ENCODE results near the gene LSM14B.
"Not testable (repeated sequence)": the region's sequence is repeated elsewhere in the genome, so short reads cannot be mapped to it uniquely, and the experiment has no call there.

LSM14B gene

DNA sequence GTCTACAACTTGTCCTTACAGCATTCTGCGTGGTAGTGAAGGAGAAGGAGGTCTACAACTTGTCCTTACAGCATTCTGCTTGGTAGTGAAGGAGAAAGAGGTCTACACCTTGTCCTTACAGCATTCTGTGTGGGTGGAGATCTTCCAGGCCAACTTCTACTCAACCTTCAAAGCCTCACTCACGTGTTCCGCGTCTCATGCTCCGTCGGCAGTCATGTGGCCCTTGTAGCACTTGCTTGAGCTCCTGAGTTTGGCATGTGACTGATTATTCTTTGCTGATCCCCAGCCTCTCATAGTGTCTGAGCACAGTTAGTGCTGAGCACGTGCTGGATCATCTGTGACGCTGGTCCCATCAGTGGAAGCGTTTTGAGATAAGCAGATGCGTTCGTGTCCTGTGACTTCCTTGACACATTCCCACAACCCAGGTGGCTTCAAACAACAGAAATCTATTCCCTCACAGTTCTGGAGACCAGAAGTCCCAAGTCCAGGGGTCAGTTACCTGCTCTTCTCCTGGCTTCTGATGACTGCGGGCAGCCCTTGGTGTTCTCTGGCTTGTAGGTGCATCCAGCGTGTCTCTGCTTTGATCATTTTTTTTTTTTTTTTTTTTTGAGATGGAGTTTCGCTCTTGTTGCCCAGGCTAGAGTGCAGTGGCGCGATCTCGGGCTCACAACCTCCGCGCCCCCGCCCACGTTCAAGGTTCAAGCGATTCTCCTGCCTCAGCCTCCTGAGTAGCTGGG is 23.9 kb downstream of the LSM14B start:
- Histone ChIP-seq H3K9me3 (ENCODE audit: control insufficient read depth in 2 of 2, low read length in 2 of 2) (no peaks in the 10 kb centered on the region), H3K4me3 (ENCODE audit: low read length in 2 of 2) (no peak overlapping the region), H3K27ac (ENCODE audit: low read depth in 2 of 2, low read length in 2 of 2) (no peak overlapping the region), H3K4me1 (ENCODE audit: control insufficient read depth in 2 of 2, insufficient read depth in 2 of 2, low read length in 2 of 2) (peaks cover 18 to 20% of the 10 kb centered on the region in 2 donors), H3K9ac (ENCODE audit: low read depth in 1 of 2, low read length in 2 of 2) (no peak overlapping the region), H3K36me3 (ENCODE audit: control insufficient read depth in 2 of 2, insufficient read depth in 2 of 2, low read length in 2 of 2) (no peaks in the 10 kb centered on the region), H3K27me3 (ENCODE audit: control insufficient read depth in 2 of 2, insufficient read depth in 2 of 2, low read length in 2 of 2) (no peaks in the 10 kb centered on the region)

DNA sequence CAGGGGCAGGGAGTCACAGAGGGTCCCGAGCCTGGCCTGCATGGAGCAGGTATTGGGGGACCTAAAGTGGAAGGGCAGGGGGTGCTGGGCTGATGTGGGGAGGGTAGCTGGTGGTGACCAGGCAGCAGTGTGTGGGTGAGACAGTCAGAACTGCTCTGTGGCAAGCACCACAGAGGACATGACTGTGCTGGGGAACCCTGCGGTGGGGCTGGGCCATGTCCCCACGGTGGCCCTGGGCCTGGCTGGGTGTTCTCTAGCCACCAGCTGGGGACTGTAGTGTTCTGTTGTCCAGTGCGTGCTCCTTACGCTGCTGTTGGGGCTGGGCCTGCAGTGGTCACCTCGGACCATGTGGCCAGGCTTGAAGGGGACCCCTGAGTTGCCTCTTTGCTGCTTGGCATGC is 24.9 kb downstream of the LSM14B start:
- H3K27me3 ChIP-seq (ENCODE audit: control insufficient read depth in 2 of 2, insufficient read depth in 2 of 2, low read length in 2 of 2): no peaks in the 10 kb centered on the region
- H3K9ac ChIP-seq (ENCODE audit: low read depth in 1 of 2, low read length in 2 of 2): no peak overlapping the region
- H3K27ac ChIP-seq (ENCODE audit: low read depth in 2 of 2, low read length in 2 of 2): no peak overlapping the region
- H3K4me3 ChIP-seq (ENCODE audit: low read length in 2 of 2): no peak overlapping the region
- no peaks in the 10 kb centered on the region for H3K36me3 ChIP-seq (ENCODE audit: control insufficient read depth in 2 of 2, insufficient read depth in 2 of 2, low read length in 2 of 2)
- H3K9me3 ChIP-seq (ENCODE audit: control insufficient read depth in 2 of 2, low read length in 2 of 2): no peaks in the 10 kb centered on the region
- H3K4me1 ChIP-seq (ENCODE audit: control insufficient read depth in 2 of 2, insufficient read depth in 2 of 2, low read length in 2 of 2): peaks cover 9 to 10% of the 10 kb centered on the region in 2 donors

DNA sequence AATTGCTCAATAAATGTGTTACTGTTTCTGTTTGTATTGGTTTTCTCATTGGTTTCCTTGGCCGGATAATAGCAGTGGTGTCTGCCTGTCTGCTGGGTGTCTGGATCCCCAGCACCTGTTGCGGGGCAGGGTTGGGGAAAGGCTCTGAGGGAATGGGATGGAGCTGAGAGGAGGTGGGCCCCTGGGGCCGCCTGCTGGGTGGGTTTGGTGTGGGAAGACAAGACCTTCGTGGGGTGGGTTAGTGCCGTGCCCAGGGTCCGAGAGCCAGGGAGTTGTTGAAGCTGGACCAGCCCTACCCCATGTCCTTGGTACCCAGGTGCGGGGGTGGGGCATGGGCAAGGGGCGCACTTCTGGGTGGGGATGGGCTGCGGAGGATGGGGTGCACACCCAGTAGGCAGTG is 25.3 kb downstream of the LSM14B start:
- no peak overlapping the region for H3K4me3 ChIP-seq (ENCODE audit: low read length in 2 of 2)
- no peaks in the 10 kb centered on the region for H3K9me3 ChIP-seq (ENCODE audit: control insufficient read depth in 2 of 2, low read length in 2 of 2)
- H3K36me3 ChIP-seq (ENCODE audit: control insufficient read depth in 2 of 2, insufficient read depth in 2 of 2, low read length in 2 of 2): no peaks in the 10 kb centered on the region
- H3K27ac ChIP-seq (ENCODE audit: low read depth in 2 of 2, low read length in 2 of 2): no peak overlapping the region
- no peaks in the 10 kb centered on the region for H3K27me3 ChIP-seq (ENCODE audit: control insufficient read depth in 2 of 2, insufficient read depth in 2 of 2, low read length in 2 of 2)
- no peak overlapping the region for H3K9ac ChIP-seq (ENCODE audit: low read depth in 1 of 2, low read length in 2 of 2)
- H3K4me1 ChIP-seq (ENCODE audit: control insufficient read depth in 2 of 2, insufficient read depth in 2 of 2, low read length in 2 of 2): peaks cover 8 to 10% of the 10 kb centered on the region in 2 donors

DNA sequence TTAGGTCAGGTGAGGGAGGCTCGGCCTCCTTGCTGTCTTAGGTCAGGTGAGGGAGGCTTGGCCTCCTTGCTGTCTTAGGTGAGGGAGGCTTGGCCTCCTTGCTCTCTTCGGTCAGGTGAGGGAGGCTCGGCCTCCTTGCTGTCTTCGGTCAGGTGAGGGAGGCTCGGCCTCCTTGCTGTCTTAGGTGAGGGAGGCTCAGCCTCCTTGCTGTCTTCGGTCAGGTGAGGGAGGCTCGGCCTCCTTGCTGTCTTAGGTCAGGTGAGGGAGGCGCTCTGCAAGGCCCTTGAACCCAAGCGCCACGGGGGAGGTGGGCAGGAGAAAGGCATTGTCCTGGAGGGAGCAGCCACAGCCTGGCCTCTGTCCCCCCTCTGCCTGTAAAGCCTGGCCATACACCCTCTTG is 26.1 kb downstream of the LSM14B start:
- H3K27ac ChIP-seq (ENCODE audit: low read depth in 2 of 2, low read length in 2 of 2); H3K36me3 ChIP-seq (ENCODE audit: control insufficient read depth in 2 of 2, insufficient read depth in 2 of 2, low read length in 2 of 2); H3K27me3 ChIP-seq (ENCODE audit: control insufficient read depth in 2 of 2, insufficient read depth in 2 of 2, low read length in 2 of 2); H3K9me3 ChIP-seq (ENCODE audit: control insufficient read depth in 2 of 2, low read length in 2 of 2); H3K4me3 ChIP-seq (ENCODE audit: low read length in 2 of 2); H3K9ac ChIP-seq (ENCODE audit: low read depth in 1 of 2, low read length in 2 of 2): not testable (repeated sequence)
- peaks cover 8 to 10% of the 10 kb centered on the region in 2 donors for H3K4me1 ChIP-seq (ENCODE audit: control insufficient read depth in 2 of 2, insufficient read depth in 2 of 2, low read length in 2 of 2)

DNA sequence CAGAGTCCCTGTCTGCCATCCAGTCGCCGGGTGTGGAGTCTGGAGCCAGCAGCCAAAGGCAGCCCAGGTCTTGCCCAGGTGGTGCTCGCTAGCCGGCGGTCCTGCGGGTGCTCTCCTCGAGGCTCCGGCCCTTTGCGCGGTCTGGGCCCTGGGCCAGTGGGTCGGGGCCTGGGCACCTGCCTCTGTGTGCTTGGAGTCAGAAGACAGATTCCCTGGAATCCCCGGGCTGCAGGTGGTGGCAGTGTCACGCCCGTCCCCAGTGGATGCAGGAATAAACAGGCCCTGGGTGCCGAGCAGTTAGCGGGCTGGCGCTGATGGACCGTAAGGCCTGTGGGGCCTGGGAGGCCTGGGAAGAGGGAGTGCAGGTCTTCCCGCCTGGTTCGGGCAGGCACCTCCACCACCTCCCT is 26.6 kb downstream of the LSM14B start:
- Histone ChIP-seq H3K9ac (ENCODE audit: low read depth in 1 of 2, low read length in 2 of 2) (no peak overlapping the region), H3K27ac (ENCODE audit: low read depth in 2 of 2, low read length in 2 of 2) (no peak overlapping the region), H3K36me3 (ENCODE audit: control insufficient read depth in 2 of 2, insufficient read depth in 2 of 2, low read length in 2 of 2) (peaks cover 0 to 6% of the 10 kb centered on the region in 2 donors)

DNA sequence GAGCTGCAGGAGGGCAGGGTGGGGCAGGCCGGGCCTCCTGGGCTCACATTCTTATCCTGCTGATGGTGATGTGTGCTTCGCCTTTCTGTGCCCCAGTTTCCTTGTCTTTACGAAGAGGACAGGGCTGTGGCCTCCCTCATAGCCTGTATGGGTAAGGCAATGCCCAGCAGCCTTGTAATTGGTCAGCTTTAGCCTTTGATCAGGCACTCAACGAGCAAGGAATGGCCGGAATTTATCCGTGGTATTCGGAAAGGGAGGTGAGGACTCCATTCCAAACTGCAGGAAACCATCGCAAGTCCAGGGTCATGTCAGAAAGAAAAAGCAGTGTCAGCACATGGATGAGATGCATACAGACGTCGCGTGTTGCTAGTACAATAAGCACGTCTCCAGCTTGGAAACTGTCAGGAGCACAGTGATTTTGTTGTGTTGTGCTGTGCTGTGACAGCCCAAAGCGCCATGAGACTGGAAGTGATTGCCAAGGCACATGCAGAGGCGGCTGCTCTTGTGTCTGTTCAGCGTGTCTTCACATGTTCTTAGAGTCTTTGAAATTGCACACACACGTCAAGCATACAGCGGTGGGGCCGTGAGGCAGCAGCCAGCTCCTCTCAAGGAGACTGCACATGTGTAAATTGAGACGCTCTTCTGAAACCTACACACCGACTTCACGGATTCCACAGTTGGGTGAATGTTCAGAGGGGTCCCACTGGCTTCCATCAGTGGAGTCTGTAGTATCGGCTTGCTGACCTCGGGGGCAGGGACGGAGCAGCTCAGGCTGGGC is 27.4 kb downstream of the LSM14B start:
- Histone ChIP-seq H3K4me3 (ENCODE audit: low read length in 2 of 2) (no peak overlapping the region), H3K36me3 (ENCODE audit: control insufficient read depth in 2 of 2, insufficient read depth in 2 of 2, low read length in 2 of 2) (peaks cover 0 to 14% of the 10 kb centered on the region in 2 donors), H3K27ac (ENCODE audit: low read depth in 2 of 2, low read length in 2 of 2) (no peak overlapping the region), H3K9ac (ENCODE audit: low read depth in 1 of 2, low read length in 2 of 2) (no peak overlapping the region), H3K9me3 (ENCODE audit: control insufficient read depth in 2 of 2, low read length in 2 of 2) (no peaks in the 10 kb centered on the region), H3K27me3 (ENCODE audit: control insufficient read depth in 2 of 2, insufficient read depth in 2 of 2, low read length in 2 of 2) (no peaks in the 10 kb centered on the region), H3K4me1 (ENCODE audit: control insufficient read depth in 2 of 2, insufficient read depth in 2 of 2, low read length in 2 of 2) (peaks cover 4 to 7% of the 10 kb centered on the region in 2 donors)

More for the DNA sequence above, 26.6 kb downstream of the LSM14B start:
- Histone ChIP-seq H3K4me1 (ENCODE audit: control insufficient read depth in 2 of 2, insufficient read depth in 2 of 2, low read length in 2 of 2) (peaks cover 8 to 10% of the 10 kb centered on the region in 2 donors), H3K27me3 (ENCODE audit: control insufficient read depth in 2 of 2, insufficient read depth in 2 of 2, low read length in 2 of 2) (no peaks in the 10 kb centered on the region), H3K4me3 (ENCODE audit: low read length in 2 of 2) (no peak overlapping the region), H3K9me3 (ENCODE audit: control insufficient read depth in 2 of 2, low read length in 2 of 2) (no peaks in the 10 kb centered on the region)

DNA sequence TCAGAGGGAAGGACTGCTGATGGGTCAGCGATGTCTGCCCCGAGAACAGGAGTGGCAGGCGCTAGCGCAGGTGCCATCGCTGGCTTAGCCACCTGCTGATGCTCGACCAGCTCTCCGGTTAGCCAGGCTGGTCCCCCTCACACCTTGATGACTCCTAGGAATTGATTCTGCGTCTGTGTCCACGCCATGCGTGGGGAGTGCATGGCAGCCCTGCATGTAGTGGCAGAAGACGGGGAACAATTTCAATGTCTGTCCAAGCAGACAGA is 28.0 kb downstream of the LSM14B start:
- Histone ChIP-seq H3K4me3 (ENCODE audit: low read length in 2 of 2) (no peak overlapping the region), H3K27ac (ENCODE audit: low read depth in 2 of 2, low read length in 2 of 2) (no peak overlapping the region), H3K27me3 (ENCODE audit: control insufficient read depth in 2 of 2, insufficient read depth in 2 of 2, low read length in 2 of 2) (no peaks in the 10 kb centered on the region), H3K36me3 (ENCODE audit: control insufficient read depth in 2 of 2, insufficient read depth in 2 of 2, low read length in 2 of 2) (peaks cover 0 to 14% of the 10 kb centered on the region in 2 donors), H3K9ac (ENCODE audit: low read depth in 1 of 2, low read length in 2 of 2) (no peak overlapping the region), H3K9me3 (ENCODE audit: control insufficient read depth in 2 of 2, low read length in 2 of 2) (no peaks in the 10 kb centered on the region), H3K4me1 (ENCODE audit: control insufficient read depth in 2 of 2, insufficient read depth in 2 of 2, low read length in 2 of 2) (peaks cover 0 to 2% of the 10 kb centered on the region in 2 donors)

DNA sequence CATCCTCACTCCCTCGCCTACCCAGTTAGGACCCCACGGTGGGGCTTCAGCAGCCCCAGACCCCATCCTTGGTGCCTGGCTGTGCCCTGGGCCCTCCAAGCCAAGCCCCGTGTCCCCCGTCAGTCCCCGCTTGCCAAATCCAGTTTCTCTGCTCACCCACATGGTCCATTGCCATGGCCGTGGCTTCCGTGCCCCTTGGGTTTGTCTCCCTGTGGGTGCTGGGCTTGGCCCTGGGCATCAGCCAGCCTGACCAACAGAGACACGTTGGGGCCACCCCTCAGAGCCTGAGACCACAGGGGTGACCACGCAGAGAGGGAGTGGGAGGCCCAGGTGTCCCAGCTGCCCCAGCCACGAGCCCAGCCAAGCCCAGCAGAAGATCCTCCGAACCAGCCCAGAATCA is 28.9 kb downstream of the LSM14B start:
- no peaks in the 10 kb centered on the region for H3K9me3 ChIP-seq (ENCODE audit: control insufficient read depth in 2 of 2, low read length in 2 of 2)
- H3K4me1 ChIP-seq (ENCODE audit: control insufficient read depth in 2 of 2, insufficient read depth in 2 of 2, low read length in 2 of 2): no peaks in the 10 kb centered on the region
- H3K4me3 ChIP-seq (ENCODE audit: low read length in 2 of 2): no peak overlapping the region
- no peak overlapping the region for H3K27ac ChIP-seq (ENCODE audit: low read depth in 2 of 2, low read length in 2 of 2)
- no peaks in the 10 kb centered on the region for H3K27me3 ChIP-seq (ENCODE audit: control insufficient read depth in 2 of 2, insufficient read depth in 2 of 2, low read length in 2 of 2)
- peaks cover 0 to 14% of the 10 kb centered on the region in 2 donors for H3K36me3 ChIP-seq (ENCODE audit: control insufficient read depth in 2 of 2, insufficient read depth in 2 of 2, low read length in 2 of 2)
- H3K9ac ChIP-seq (ENCODE audit: low read depth in 1 of 2, low read length in 2 of 2): no peak overlapping the region

DNA sequence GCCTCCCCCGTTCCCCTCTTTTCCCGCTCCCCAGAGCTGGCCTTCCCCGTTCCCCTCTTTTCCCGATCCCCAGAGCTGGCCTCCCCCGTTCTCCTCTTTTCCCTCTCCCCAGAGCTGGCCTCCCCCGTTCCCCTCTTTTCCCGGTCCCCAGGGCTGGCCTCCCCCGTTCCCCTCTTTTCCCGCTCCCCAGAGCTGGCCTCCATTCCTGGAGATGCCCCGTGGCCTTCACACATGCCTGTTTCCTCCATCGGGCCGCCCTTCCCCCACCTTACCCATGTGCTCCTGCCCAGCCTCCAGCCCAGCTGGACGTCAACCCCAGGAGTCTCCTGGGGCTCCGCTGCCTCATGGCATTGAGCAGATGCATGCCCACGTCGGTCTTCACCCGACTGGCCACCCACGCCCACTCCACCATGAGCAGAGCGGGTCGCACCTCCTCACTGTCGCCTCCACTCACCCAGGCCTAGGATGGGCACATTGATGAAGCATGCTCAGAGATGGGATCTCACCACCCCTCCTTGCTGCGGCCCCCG is 29.6 kb downstream of the LSM14B start:
- Histone ChIP-seq H3K27me3 (ENCODE audit: control insufficient read depth in 2 of 2, insufficient read depth in 2 of 2, low read length in 2 of 2) (no peaks in the 10 kb centered on the region), H3K27ac (ENCODE audit: low read depth in 2 of 2, low read length in 2 of 2) (no peak overlapping the region), H3K9ac (ENCODE audit: low read depth in 1 of 2, low read length in 2 of 2) (no peak overlapping the region), H3K4me3 (ENCODE audit: low read length in 2 of 2) (no peak overlapping the region), H3K36me3 (ENCODE audit: control insufficient read depth in 2 of 2, insufficient read depth in 2 of 2, low read length in 2 of 2) (peaks cover 0 to 14% of the 10 kb centered on the region in 2 donors), H3K4me1 (ENCODE audit: control insufficient read depth in 2 of 2, insufficient read depth in 2 of 2, low read length in 2 of 2) (no peaks in the 10 kb centered on the region), H3K9me3 (ENCODE audit: control insufficient read depth in 2 of 2, low read length in 2 of 2) (no peaks in the 10 kb centered on the region)

DNA sequence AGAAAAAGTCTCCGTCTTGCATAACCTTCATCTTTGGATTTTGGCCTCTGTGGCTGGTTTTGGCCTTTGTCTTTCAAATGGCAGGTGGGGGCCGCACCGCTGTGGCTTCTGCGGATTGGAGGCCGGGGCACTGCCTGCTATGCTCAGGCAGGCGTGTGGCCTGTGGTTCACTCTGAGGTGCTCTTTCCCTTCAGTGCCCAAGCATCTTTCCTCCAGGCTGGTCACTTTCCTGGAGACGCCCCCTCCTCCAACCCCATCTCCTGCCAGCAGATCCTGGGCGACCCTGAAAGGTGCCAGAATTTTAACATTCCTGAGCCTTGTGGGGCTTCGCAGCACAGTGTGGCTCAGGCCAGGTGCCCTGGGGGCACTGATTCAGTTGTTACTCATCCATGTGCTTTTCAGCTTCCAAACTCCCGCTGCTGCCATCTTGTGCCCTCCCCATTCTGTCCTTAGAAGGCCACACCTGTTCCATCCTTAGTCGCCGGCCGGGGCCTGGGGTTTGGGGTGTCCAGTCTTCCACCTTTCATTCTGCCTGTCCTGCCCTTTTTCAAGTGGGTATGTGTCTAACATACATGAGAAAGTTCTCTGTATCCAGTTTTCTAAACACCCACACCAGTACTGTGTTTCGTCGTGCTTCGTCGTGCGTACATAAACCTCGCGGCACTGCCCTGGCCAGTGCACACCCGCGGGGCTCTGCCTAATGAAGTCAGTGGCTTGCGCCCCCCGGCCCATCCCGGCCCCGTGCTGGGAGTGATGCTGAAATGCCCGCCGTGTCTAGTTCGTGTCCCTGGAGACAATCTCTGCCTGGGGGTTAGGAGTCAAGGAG is 33.4 kb downstream of the LSM14B start:
- Histone ChIP-seq H3K4me1 (ENCODE audit: control insufficient read depth in 2 of 2, insufficient read depth in 2 of 2, low read length in 2 of 2) (no peaks in the 10 kb centered on the region), H3K4me3 (ENCODE audit: low read length in 2 of 2) (no peak overlapping the region), H3K27ac (ENCODE audit: low read depth in 2 of 2, low read length in 2 of 2) (no peak overlapping the region), H3K36me3 (ENCODE audit: control insufficient read depth in 2 of 2, insufficient read depth in 2 of 2, low read length in 2 of 2) (peaks cover 2 to 23% of the 10 kb centered on the region in 2 donors), H3K9ac (ENCODE audit: low read depth in 1 of 2, low read length in 2 of 2) (no peak overlapping the region), H3K9me3 (ENCODE audit: control insufficient read depth in 2 of 2, low read length in 2 of 2) (no peaks in the 10 kb centered on the region), H3K27me3 (ENCODE audit: control insufficient read depth in 2 of 2, insufficient read depth in 2 of 2, low read length in 2 of 2) (no peaks in the 10 kb centered on the region)
